GM12878 (cell line): ENCODE results near the gene ZSCAN10.

ENCODE experiments used
- CHD2 ChIP-seq: IDR thresholded peaks from 2 replicates; pipeline ENCODE4 v1.6.1; 2011; ENCODE audit warnings: low read depth, low read length, improper control_type of control experiment, borderline replicate concordance
- EGR1 ChIP-seq, 2 experiments: IDR thresholded peaks; 1 replicate in 1 of 2; 2 replicates in 1 of 2; pipeline ENCODE4 v1.6.1; 2011 to 2012; ENCODE audit warnings: low read depth in 2 of 2, low read length in 2 of 2, borderline replicate concordance in 1 of 2, mild to moderate bottlenecking in 1 of 2, moderate library complexity in 1 of 2
- JUNB ChIP-seq: IDR thresholded peaks from 2 replicates; pipeline ENCODE4 v1.6.1; 2016; ENCODE audit warnings: antibody characterized with exemption, mild to moderate bottlenecking
- MAX ChIP-seq: IDR thresholded peaks from 2 replicates; pipeline ENCODE4 v1.6.1; 2012; ENCODE audit warnings: low read depth, low read length, improper control_type of control experiment
- POLR2A ChIP-seq: IDR thresholded peaks from 2 replicates; pipeline ENCODE4 v1.6.1; 2011; ENCODE audit warnings: low read depth, mild to moderate bottlenecking, low read length
- POLR2AphosphoS5 ChIP-seq: IDR thresholded peaks from 2 replicates; pipeline ENCODE4 v1.6.1; 2011; ENCODE audit warnings: mild to moderate bottlenecking, low read length, inconsistent platforms
- RAD21 ChIP-seq: IDR thresholded peaks from 2 replicates; pipeline ENCODE4 v1.6.1; 2011; ENCODE audit warnings: mild to moderate bottlenecking, low read depth, low read length, moderate library complexity; ENCODE audit not compliant: insufficient read depth
- RCOR1 ChIP-seq: conservative IDR thresholded peaks from 2 replicates; pipeline ENCODE4 v1.6.1; 2012; ENCODE audit warnings: low read depth, low read length, improper control_type of control experiment
- TCF12 ChIP-seq: IDR thresholded peaks from 2 replicates; pipeline ENCODE4 v1.6.1; 2011; ENCODE audit warnings: low read depth, mild to moderate bottlenecking, low read length
- TCF7 ChIP-seq: IDR thresholded peaks from 2 replicates; pipeline ENCODE4 v1.6.1; 2014; ENCODE audit warnings: antibody characterized with exemption, borderline replicate concordance
- ZNF274 ChIP-seq: IDR thresholded peaks from one replicate; pipeline ENCODE4 v1.8.0; 2011; ENCODE audit not compliant: insufficient read length, insufficient read depth
- TF ChIP-seq, protein P1 (sequence below), 3 experiments: IDR thresholded peaks in 2 of 3; conservative IDR thresholded peaks in 1 of 3; 2 replicates each; pipeline ENCODE4 v1.5.1; 2011; ENCODE audit warnings: low read depth in 3 of 3, low read length in 3 of 3, mild to moderate bottlenecking in 3 of 3, control low read depth in 2 of 3, moderate library complexity in 2 of 3, inconsistent platforms in 1 of 3, mixed read lengths in 1 of 3; ENCODE audit not compliant: control insufficient read depth in 2 of 3, insufficient read depth in 1 of 3; ENCODE audit errors: extremely low read depth in 1 of 3

DNA sequence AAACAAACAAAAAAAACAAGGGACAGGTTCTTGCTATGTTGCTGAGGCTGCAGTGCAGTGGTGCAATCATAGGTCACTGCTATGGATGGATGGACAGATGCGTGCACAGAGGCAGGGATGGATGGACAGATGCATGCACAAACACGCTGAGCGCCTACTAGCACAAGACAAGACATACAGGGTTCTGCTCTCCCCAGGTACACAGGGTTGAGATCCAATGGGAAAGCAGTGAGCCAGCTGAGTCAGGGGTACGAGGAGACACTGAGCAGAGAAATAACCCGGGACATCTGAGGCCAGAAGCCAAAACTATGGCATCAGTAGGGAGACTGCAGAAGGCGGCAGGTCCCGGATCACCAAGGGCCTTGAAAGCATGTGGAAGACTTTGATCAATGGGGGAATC, 27.4 kb downstream of the ZSCAN10 start:
- TF ChIP-seq CHD2: no peak
- no peak for TF ChIP-seq ZNF274
- TF ChIP-seq JUNB: no peak
- no peak for TF ChIP-seq POLR2A
- TF ChIP-seq, protein P1, sequence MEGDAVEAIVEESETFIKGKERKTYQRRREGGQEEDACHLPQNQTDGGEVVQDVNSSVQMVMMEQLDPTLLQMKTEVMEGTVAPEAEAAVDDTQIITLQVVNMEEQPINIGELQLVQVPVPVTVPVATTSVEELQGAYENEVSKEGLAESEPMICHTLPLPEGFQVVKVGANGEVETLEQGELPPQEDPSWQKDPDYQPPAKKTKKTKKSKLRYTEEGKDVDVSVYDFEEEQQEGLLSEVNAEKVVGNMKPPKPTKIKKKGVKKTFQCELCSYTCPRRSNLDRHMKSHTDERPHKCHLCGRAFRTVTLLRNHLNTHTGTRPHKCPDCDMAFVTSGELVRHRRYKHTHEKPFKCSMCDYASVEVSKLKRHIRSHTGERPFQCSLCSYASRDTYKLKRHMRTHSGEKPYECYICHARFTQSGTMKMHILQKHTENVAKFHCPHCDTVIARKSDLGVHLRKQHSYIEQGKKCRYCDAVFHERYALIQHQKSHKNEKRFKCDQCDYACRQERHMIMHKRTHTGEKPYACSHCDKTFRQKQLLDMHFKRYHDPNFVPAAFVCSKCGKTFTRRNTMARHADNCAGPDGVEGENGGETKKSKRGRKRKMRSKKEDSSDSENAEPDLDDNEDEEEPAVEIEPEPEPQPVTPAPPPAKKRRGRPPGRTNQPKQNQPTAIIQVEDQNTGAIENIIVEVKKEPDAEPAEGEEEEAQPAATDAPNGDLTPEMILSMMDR (IDR thresholded peaks at IDR 0.05 in 2 of 3, conservative IDR thresholded peaks at IDR 0.05 in 1 of 3; ENCODE audit: control insufficient read depth in 2 of 3, extremely low read depth in 1 of 3, insufficient read depth in 1 of 3, low read depth in 3 of 3, low read length in 3 of 3): no peak
- TF ChIP-seq MAX: no peak
- no peak for TF ChIP-seq EGR1 (IDR thresholded peaks at IDR 0.05; ENCODE audit: borderline replicate concordance in 1 of 2, low read depth in 2 of 2, low read length in 2 of 2)
- no peak for TF ChIP-seq RAD21
- no peak for TF ChIP-seq RCOR1
- no peak for TF ChIP-seq TCF7
- TF ChIP-seq TCF12: no peak
- no peak for TF ChIP-seq POLR2AphosphoS5
